IMR-90 (cell line): ENCODE results near the gene ADAT1. TPM values are rescaled to one million over a fixed set of nuclear protein-coding genes. Genes with fewer than 3 reads are reported as not detected.

Experiments used
- ATAC-seq: fragments of 200-7000 bp; cut with Tn5 transposase; 2 replicates; pipeline ENCODE4 v1.9.1; 2020; ENCODE audit warnings: low read depth, mild to moderate bottlenecking, moderate library complexity
- BruUV-seq: library from RNA; stranded (reverse); fragments of 400-500 nt; replicated peaks from 2 replicates; lab custom pipeline; 2021; lab: Mats Ljungman, UMichigan
- CTCF ChIA-PET: fragments of 300-600 bp; formaldehyde crosslinking; extraction: SDS; loops from one replicate; lab custom pipeline; 2021; ENCODE audit warnings: antibody characterized with exemption; lab: Yijun Ruan, JAX
- POLR2A ChIA-PET: fragments of 300-600 bp; sonication (Branson Sonifier 250); formaldehyde crosslinking; loops from one replicate; lab custom pipeline; 2022; ENCODE audit warnings: antibody characterized with exemption; ENCODE audit not compliant: unreplicated experiment; lab: Charles Lee
- DNase-seq: peaks from one replicate; pipeline ENCODE4 v3.0.0; 2013
- H2AFZ ChIP-seq: replicated peaks from 2 replicates; pipeline ENCODE3; 2013; ENCODE audit warnings: low read length, mild to moderate bottlenecking; ENCODE audit not compliant: poor library complexity
- H2AK5ac ChIP-seq: 2 replicates; pipeline ENCODE4 v1.6.1; 2013; ENCODE audit warnings: low read depth, low read length, inconsistent platforms
- H2AK9ac ChIP-seq: replicated peaks from 2 replicates; pipeline ENCODE3; 2013; ENCODE audit warnings: mild to moderate bottlenecking, low read depth, low read length, moderate library complexity; ENCODE audit not compliant: poor library complexity
- H2BK120ac ChIP-seq: 2 replicates; pipeline ENCODE4 v1.6.1; 2013; ENCODE audit warnings: low read depth, low read length, inconsistent platforms
- H2BK15ac ChIP-seq: 3 replicates; pipeline ENCODE4 v1.6.1; 2013; ENCODE audit warnings: low read depth, low read length, inconsistent platforms
- H2BK20ac ChIP-seq: 2 replicates; pipeline ENCODE4 v1.6.1; 2013; ENCODE audit warnings: low read depth, mild to moderate bottlenecking, inconsistent platforms, low read length, moderate library complexity
- H2BK5ac ChIP-seq: 2 replicates; pipeline ENCODE4 v1.6.1; 2013; ENCODE audit warnings: mild to moderate bottlenecking, low read depth, low read length, inconsistent platforms; ENCODE audit not compliant: poor library complexity, severe bottlenecking
- H3K14ac ChIP-seq: replicated peaks from 2 replicates; pipeline ENCODE4 v1.6.1; 2013; ENCODE audit warnings: low read depth, low read length, inconsistent platforms
- H3K18ac ChIP-seq: 2 replicates; pipeline ENCODE4 v1.6.1; 2013; ENCODE audit warnings: low read depth, low read length, control low read depth
- H3K23ac ChIP-seq: 2 replicates; pipeline ENCODE4 v1.6.1; 2013; ENCODE audit warnings: low read depth, low read length, inconsistent platforms
- H3K27ac ChIP-seq: 2 replicates; pipeline ENCODE4 v1.5.1; 2013; ENCODE audit warnings: mild to moderate bottlenecking, control low read depth, low read length; ENCODE audit not compliant: insufficient read depth
- H3K27me3 ChIP-seq: 2 replicates; pipeline ENCODE4 v1.6.1; 2013; ENCODE audit warnings: low read length; ENCODE audit not compliant: control insufficient read depth, insufficient read depth
- H3K36me3 ChIP-seq: 2 replicates; pipeline ENCODE4 v1.6.1; 2013; ENCODE audit warnings: low read length, mixed read lengths; ENCODE audit not compliant: control insufficient read depth, insufficient read depth
- H3K4ac ChIP-seq: 2 replicates; pipeline ENCODE4 v1.6.1; 2013; ENCODE audit warnings: low read depth, low read length, inconsistent platforms
- H3K4me1 ChIP-seq: 2 replicates; pipeline ENCODE4 v1.6.1; 2013; ENCODE audit warnings: low read length, mixed read lengths; ENCODE audit not compliant: control insufficient read depth, insufficient read depth
- H3K4me2 ChIP-seq: 2 replicates; pipeline ENCODE4 v1.6.1; 2013; ENCODE audit warnings: low read depth, mild to moderate bottlenecking, control low read depth, low read length, moderate library complexity
- H3K4me3 ChIP-seq: 2 replicates; pipeline ENCODE4 v1.5.1; 2013; ENCODE audit warnings: low read depth, mild to moderate bottlenecking, control low read depth, low read length, moderate library complexity; ENCODE audit not compliant: insufficient read depth
- H3K56ac ChIP-seq: 2 replicates; pipeline ENCODE4 v1.6.1; 2013; ENCODE audit warnings: low read length, inconsistent platforms; ENCODE audit not compliant: insufficient read depth; ENCODE audit errors: extremely low read depth
- H3K79me1 ChIP-seq, 2 experiments: 2 replicates each; pipeline ENCODE4 v1.6.1; 2013; ENCODE audit warnings: low read length in 2 of 2, inconsistent platforms in 1 of 2, low read depth in 1 of 2
- H3K9ac ChIP-seq: 2 replicates; pipeline ENCODE4 v1.6.1; 2013; ENCODE audit warnings: low read depth, low read length, control low read depth
- H3K9me1 ChIP-seq: 2 replicates; pipeline ENCODE4 v1.6.1; 2013; ENCODE audit warnings: low read length, inconsistent platforms; ENCODE audit not compliant: insufficient read depth
- H3K9me3 ChIP-seq: 2 replicates; pipeline ENCODE4 v1.6.1; 2013; ENCODE audit warnings: low read length; ENCODE audit not compliant: control insufficient read depth, insufficient read depth
- H4K20me1 ChIP-seq: 2 replicates; pipeline ENCODE4 v1.6.1; 2013; ENCODE audit warnings: low read length, inconsistent platforms; ENCODE audit not compliant: insufficient read depth
- H4K5ac ChIP-seq: 2 replicates; pipeline ENCODE4 v1.6.1; 2013; ENCODE audit warnings: mild to moderate bottlenecking, low read depth, low read length, control low read depth
- H4K8ac ChIP-seq, 2 experiments: 2 replicates each; pipeline ENCODE4 v1.6.1; 2013; ENCODE audit warnings: low read depth in 2 of 2, low read length in 2 of 2, control low read depth in 1 of 2, inconsistent platforms in 1 of 2
- H4K91ac ChIP-seq: 2 replicates; pipeline ENCODE4 v1.6.1; 2013; ENCODE audit warnings: low read depth, low read length, inconsistent platforms; ENCODE audit not compliant: insufficient read depth
- BHLHE40 ChIP-seq: fragments of 150-350 bp; IDR thresholded peaks from 2 replicates; pipeline ENCODE4 v1.6.1; 2016; ENCODE audit warnings: mild to moderate bottlenecking, low read depth, low read length
- CEBPB ChIP-seq: IDR thresholded peaks from 2 replicates; pipeline ENCODE4 v1.6.1; 2012; ENCODE audit warnings: low read depth, low read length, improper control_type of control experiment
- CHD1 ChIP-seq: IDR thresholded peaks from 2 replicates; pipeline ENCODE4 v1.6.1; 2012; ENCODE audit warnings: low read depth, low read length, improper control_type of control experiment
- CTCF ChIP-seq: conservative IDR thresholded peaks from 2 replicates; pipeline ENCODE4 v1.5.1; 2012; ENCODE audit warnings: mild to moderate bottlenecking, low read depth, low read length, improper control_type of control experiment
- ELK1 ChIP-seq: fragments of 150-350 bp; IDR thresholded peaks from 2 replicates; pipeline ENCODE4 v1.6.1; 2016; ENCODE audit warnings: low read depth, mild to moderate bottlenecking, low read length, moderate library complexity, borderline replicate concordance
- FOS ChIP-seq: fragments of 150-350 bp; IDR thresholded peaks from 2 replicates; pipeline ENCODE4 v1.6.1; 2016; ENCODE audit warnings: low read depth, low read length
- MAFK ChIP-seq: IDR thresholded peaks from 2 replicates; pipeline ENCODE4 v1.6.1; 2012; ENCODE audit warnings: low read depth, low read length, improper control_type of control experiment
- MAZ ChIP-seq: IDR thresholded peaks from 2 replicates; pipeline ENCODE4 v1.6.1; 2012; ENCODE audit warnings: low read depth, mild to moderate bottlenecking, low read length, improper control_type of control experiment, moderate library complexity, borderline replicate concordance
- MXI1 ChIP-seq: IDR thresholded peaks from 2 replicates; pipeline ENCODE4 v1.6.1; 2012; ENCODE audit warnings: low read depth, mild to moderate bottlenecking, low read length, moderate library complexity, borderline replicate concordance
- POLR2A ChIP-seq: IDR thresholded peaks from 2 replicates; pipeline ENCODE4 v1.6.1; 2012; ENCODE audit warnings: mild to moderate bottlenecking, low read depth, low read length
- RAD21 ChIP-seq: IDR thresholded peaks from 2 replicates; pipeline ENCODE4 v1.6.1; 2012; ENCODE audit warnings: low read length, improper control_type of control experiment
- RCOR1 ChIP-seq: IDR thresholded peaks from 2 replicates; pipeline ENCODE4 v1.6.1; 2012; ENCODE audit warnings: mild to moderate bottlenecking, low read length, improper control_type of control experiment; ENCODE audit not compliant: insufficient replicate concordance
- RFX5 ChIP-seq: IDR thresholded peaks from 2 replicates; pipeline ENCODE4 v1.8.0; 2012; ENCODE audit warnings: low read depth, mild to moderate bottlenecking, low read length, moderate library complexity
- USF2 ChIP-seq: fragments of 150-350 bp; IDR thresholded peaks from 2 replicates; pipeline ENCODE4 v1.6.1; 2017; ENCODE audit warnings: mild to moderate bottlenecking, antibody characterized with exemption, low read length, low read depth
- WGBS, 2 experiments: methylation state at CpG; one replicate each; pipeline versions ENCODE4 v1.1.5 to v1.1.7; 2013; ENCODE audit warnings: missing lambda C conversion rate in 2 of 2; ENCODE audit not compliant: insufficient read length in 1 of 2; ENCODE audit errors: extremely low coverage in 2 of 2; 5-methylcytosine and 5-hydroxymethylcytosine counted together
- dilution Hi-C: fragments of 300-500 bp; cut with HindIII; formaldehyde crosslinking; loops from one replicate; pipeline ENCODE4 v1.14.3; 2018; ENCODE audit warnings: low sequenced_read_pairs; ENCODE audit not compliant: unreplicated experiment
- in situ Hi-C: fragments of 300-500 bp; cut with MboI; formaldehyde crosslinking; loops from 3 replicates; pipeline ENCODE4 v1.14.3; 2019; ENCODE audit warnings: low sequenced_read_pairs, inconsistent platforms, mixed read lengths
- intact Hi-C: fragments of 100-400 bp; cut with micrococcal nuclease; formaldehyde crosslinking; loops from 2 replicates; pipeline ENCODE4 v1.10.0; 2022
- polyA plus RNA-seq, 3 experiments: library from polyadenylated mRNA; depleted of rRNA; stranded (reverse); fragments of >200 nt; gene quantifications; 2 replicates each; pipeline ENCODE4 v1.2.3, GENCODE V29; 2012; ENCODE audit warnings: low replicate concordance in 1 of 3
- total RNA-seq: library from RNA; depleted of rRNA; stranded (reverse); fragments of >200 nt; gene quantifications from 2 replicates; pipeline ENCODE4 v1.2.3, GENCODE V29; 2012

Gene ADAT1
- total and polyA plus RNA-seq, 2 of the 4 experiments (the other 2 are of a cell fraction), result 22.7 to 52.9 TPM

- Histone ChIP-seq H3K27ac (no peak overlapping the region), H2AK5ac (no peak overlapping the region), H3K79me1 (peaks cover 11 to 12% of the 10 kb centered on the region in 2 experiments; a peak in 3 of 4 replicates), H2BK120ac (no peak overlapping the region), H3K23ac (no peak overlapping the region), H3K36me3 (peaks cover 73% of the 10 kb centered on the region), H3K56ac (no peak overlapping the region), H4K91ac (no peak overlapping the region), H3K4me3 (no peak overlapping the region), H2BK15ac (no peak overlapping the region), H2AK9ac (no peak overlapping the region), H3K27me3 (no peaks in the 10 kb centered on the region), H3K18ac (no peak overlapping the region), H3K14ac (no peak overlapping the region), H4K5ac (no peak overlapping the region), H3K9me1 (no peaks in the 10 kb centered on the region), H2AFZ (no peak overlapping the region), H3K9ac (no peak overlapping the region), H3K4ac (no peak overlapping the region), H3K4me1 (no peaks in the 10 kb centered on the region), H2BK5ac (no peak overlapping the region), H4K20me1 (no peaks in the 10 kb centered on the region), H3K4me2 (no peak overlapping the region), H2BK20ac (no peak overlapping the region), H3K9me3 (no peaks in the 10 kb centered on the region), H4K8ac (no peak overlapping the region)
- no TSS peak for BruUV-seq
- ChIA-PET CTCF (no interaction called here), POLR2A (no interaction called here)
- intact Hi-C loops (no loop called here), dilution Hi-C loops (no loop called here), in situ Hi-C loops (no loop called here)
- DNase-seq, result no peak
- no peak for ATAC-seq
- no CpG with 5 or more reads among the region's 3 CpGs for WGBS, 2 experiments
- no peak for TF ChIP-seq CEBPB
- no peak for TF ChIP-seq RFX5
- TF ChIP-seq CTCF, result no peak
- TF ChIP-seq ELK1, result no peak
- TF ChIP-seq CHD1, result no peak
- no peak for TF ChIP-seq MAZ
- TF ChIP-seq USF2, result no peak
- TF ChIP-seq BHLHE40, result no peak
- TF ChIP-seq POLR2A, result no peak
- TF ChIP-seq RAD21, result no peak
- TF ChIP-seq FOS, result no peak
- no peak for TF ChIP-seq MXI1
- TF ChIP-seq MAFK, result no peak
- TF ChIP-seq RCOR1, result no peak
Measured at GRCh38 chr16:75635036-75635435, 12.0 kb upstream of the ADAT1 start.
